Thoracic aorta (tissue), 2 donors: ENCODE data around the gene NRXN3. TPM values are rescaled to one million over a fixed set of nuclear protein-coding genes. Genes with fewer than 3 reads are reported as not detected.

Experiments
- ATAC-seq: fragments of 150-250 bp; one replicate; pipeline ENCODE4 v1.8.0; 2017; ENCODE audit warnings: low read depth; ENCODE audit not compliant: insufficient number of reproducible peaks, low FRiP score
- DNase-seq: peaks from one replicate; pipeline ENCODE4 v3.0.0-alpha.2; 2020; ENCODE audit warnings: low spot score
- H3K27ac ChIP-seq, 2 donors: fragments of 200-600 bp; sonication (generic); 1 replicate in 1 of 2; 2 replicates in 1 of 2; pipeline ENCODE4 v1.5.1; 2016; ENCODE audit warnings: mild to moderate bottlenecking in 2 of 2, moderate library complexity in 2 of 2
- H3K27me3 ChIP-seq: fragments of 200-600 bp; sonication (generic); replicated peaks from 2 replicates; pipeline ENCODE4 v1.6.0; 2016; ENCODE audit warnings: mild to moderate bottlenecking; ENCODE audit not compliant: insufficient read depth
- H3K36me3 ChIP-seq: fragments of 200-600 bp; sonication (generic); one replicate; pipeline ENCODE4 v1.5.1; 2016
- H3K4me1 ChIP-seq, 2 donors: fragments of 200-600 bp; sonication (generic); 1 replicate in 1 of 2; 2 replicates in 1 of 2; pipeline versions ENCODE4 v1.5.1 to v1.6.0; 2016; ENCODE audit warnings: low read depth in 2 of 2, mild to moderate bottlenecking in 1 of 2; ENCODE audit not compliant: control insufficient read depth in 1 of 2
- H3K4me3 ChIP-seq: fragments of 200-600 bp; sonication (generic); 2 replicates; pipeline ENCODE4 v1.5.1; 2016; ENCODE audit warnings: mild to moderate bottlenecking
- H3K9me3 ChIP-seq: fragments of 200-600 bp; sonication (generic); 2 replicates; pipeline ENCODE4 v1.5.1; 2016
- CTCF ChIP-seq: fragments of 200-600 bp; sonication (generic); IDR thresholded peaks from one replicate; pipeline ENCODE4 v1.5.1; 2019; ENCODE audit warnings: antibody characterized with exemption
- total RNA-seq, 2 donors: library from RNA; depleted of rRNA; stranded (reverse); fragments of >200 nt; gene quantifications; one replicate each; pipeline versions ENCODE4 v1.1.0 to v1.2.3, GENCODE V29; 2016

NRXN3 gene
- total RNA-seq, 2 donors from 2014 or later, result 5.6 to 33.3 TPM

GRCh38 chr14:79342942-79343341 is 1172.8 kb downstream of the NRXN3 start:
- no peaks in the 10 kb centered on the region for H3K4me1 ChIP-seq
- no peak overlapping the region for H3K4me3 ChIP-seq
- H3K9me3 ChIP-seq, result no peaks in the 10 kb centered on the region
- ATAC-seq (no peak), DNase-seq (no peak)
- TF ChIP-seq CTCF, result no peak
- no peak overlapping the region for H3K27ac ChIP-seq
- H3K36me3 ChIP-seq, result no peaks in the 10 kb centered on the region
- H3K27me3 ChIP-seq, result no peaks in the 10 kb centered on the region

- DNase-seq, result no peak
- TF ChIP-seq CTCF, result no peak
- no peak for ATAC-seq
- H3K4me1 ChIP-seq, result peaks cover 0 to 7% of the 10 kb centered on the region in 2 donors
- no peak overlapping the region for H3K27ac ChIP-seq
- no peaks in the 10 kb centered on the region for H3K9me3 ChIP-seq
- H3K27me3 ChIP-seq, result no peaks in the 10 kb centered on the region
- H3K4me3 ChIP-seq, result no peak overlapping the region
- no peaks in the 10 kb centered on the region for H3K36me3 ChIP-seq
These were observed 1180.8 kb downstream of the NRXN3 start for GRCh38 chr14:79351011-79351410.

GRCh38 chr14:79352076-79352630 is 1182.0 kb downstream of the NRXN3 start:
- no peak overlapping the region for H3K4me3 ChIP-seq
- H3K36me3 ChIP-seq, result no peaks in the 10 kb centered on the region
- no peaks in the 10 kb centered on the region for H3K27me3 ChIP-seq
- DNase-seq (no peak), ATAC-seq (no peak)
- TF ChIP-seq CTCF, result no peak
- no peak overlapping the region for H3K27ac ChIP-seq
- H3K9me3 ChIP-seq, result no peaks in the 10 kb centered on the region
- H3K4me1 ChIP-seq, result peaks cover 0 to 7% of the 10 kb centered on the region in 2 donors

- H3K9me3 ChIP-seq, result no peaks in the 10 kb centered on the region
- peaks cover 0 to 7% of the 10 kb centered on the region in 2 donors for H3K4me1 ChIP-seq
- no peak for ATAC-seq
- no peaks in the 10 kb centered on the region for H3K27me3 ChIP-seq
- no peak for TF ChIP-seq CTCF
- H3K4me3 ChIP-seq, result no peak overlapping the region
- H3K27ac ChIP-seq, result no peak overlapping the region
- no peaks in the 10 kb centered on the region for H3K36me3 ChIP-seq
- DNase-seq, result no peak
These were observed 1184.2 kb downstream of the NRXN3 start for GRCh38 chr14:79354336-79354735.

- ATAC-seq (no peak), DNase-seq (no peak)
- H3K36me3 ChIP-seq, result no peaks in the 10 kb centered on the region
- TF ChIP-seq CTCF, result no peak
- H3K27ac ChIP-seq, result no peak overlapping the region
- peaks cover 0 to 7% of the 10 kb centered on the region in 2 donors for H3K4me1 ChIP-seq
- no peak overlapping the region for H3K4me3 ChIP-seq
- H3K9me3 ChIP-seq, result no peaks in the 10 kb centered on the region
- H3K27me3 ChIP-seq, result no peaks in the 10 kb centered on the region
These were observed 1185.9 kb downstream of the NRXN3 start for GRCh38 chr14:79356040-79356439.
